NCI-H524 treated with DMSO at 0.1 percent for 48 hours (cell line): ENCODE results near the gene CDH12.
"Not testable (repeated sequence)": the region's sequence is repeated elsewhere in the genome, so short reads cannot be mapped to it uniquely, and the experiment has no call there.

Experiments used
- DNase-seq: peaks from one replicate; lab custom pipeline; 2025; lab: John Stamatoyannopoulos, UW

CDH12 gene

DNA sequence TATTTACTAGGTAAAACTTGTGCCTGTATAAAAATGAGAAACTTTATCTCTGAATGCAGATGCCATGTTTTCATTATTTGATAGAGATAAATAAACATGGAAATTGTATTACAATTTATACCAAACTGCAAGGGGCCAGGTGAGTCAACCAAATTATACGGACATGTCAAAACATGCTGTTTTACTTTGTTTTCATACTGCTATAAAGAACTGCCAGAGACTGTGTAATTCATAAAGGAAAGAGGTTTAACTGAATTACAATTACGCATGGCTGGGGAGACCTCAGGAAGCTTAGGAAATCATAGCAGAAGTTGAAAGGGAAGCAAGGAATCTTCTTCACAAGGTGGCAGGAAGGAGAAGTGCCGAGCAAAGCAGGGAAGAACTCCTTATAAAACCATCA lies 840.3 kb downstream of the CDH12 start:
- not testable (repeated sequence) for DNase-seq

DNA sequence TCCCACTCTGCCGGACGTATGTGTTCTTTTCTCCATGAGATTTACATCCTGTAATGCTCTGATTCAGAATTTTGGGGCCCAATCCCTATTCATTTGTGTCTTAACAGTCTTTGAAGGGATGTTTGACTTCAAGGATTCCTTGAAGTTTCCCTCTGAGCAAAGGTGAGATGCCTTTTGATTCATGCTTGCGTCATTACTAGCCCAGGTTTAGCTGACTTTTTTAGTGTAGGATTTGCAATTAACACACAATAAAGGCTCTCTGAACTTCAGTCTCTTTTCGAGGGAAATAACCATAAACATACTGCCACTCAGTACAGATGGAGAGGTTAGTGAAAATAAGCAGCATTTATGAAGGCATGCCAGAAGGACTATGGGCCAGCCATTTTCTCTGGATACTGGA lies 842.3 kb downstream of the CDH12 start:
- DNase-seq: not testable (repeated sequence)

DNA sequence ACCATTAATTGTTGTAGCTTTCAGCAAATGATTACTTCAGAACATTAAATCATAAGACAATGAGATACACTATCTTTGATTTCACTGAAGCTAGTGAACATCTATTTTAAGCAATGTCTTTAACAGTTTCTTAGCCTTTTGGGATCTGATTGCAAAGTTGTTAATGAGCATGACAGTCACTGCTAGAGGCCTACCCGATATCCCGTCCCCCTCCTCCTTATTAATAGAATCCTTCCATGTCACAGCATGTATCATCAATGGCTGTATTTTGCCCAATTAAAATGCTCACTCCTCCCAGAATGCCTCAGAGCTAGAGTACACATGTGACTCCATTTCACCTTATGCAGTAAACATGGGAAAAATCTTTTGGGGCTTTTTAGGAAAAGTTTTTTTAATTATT lies 852.0 kb downstream of the CDH12 start:
- not testable (repeated sequence) for DNase-seq

DNA sequence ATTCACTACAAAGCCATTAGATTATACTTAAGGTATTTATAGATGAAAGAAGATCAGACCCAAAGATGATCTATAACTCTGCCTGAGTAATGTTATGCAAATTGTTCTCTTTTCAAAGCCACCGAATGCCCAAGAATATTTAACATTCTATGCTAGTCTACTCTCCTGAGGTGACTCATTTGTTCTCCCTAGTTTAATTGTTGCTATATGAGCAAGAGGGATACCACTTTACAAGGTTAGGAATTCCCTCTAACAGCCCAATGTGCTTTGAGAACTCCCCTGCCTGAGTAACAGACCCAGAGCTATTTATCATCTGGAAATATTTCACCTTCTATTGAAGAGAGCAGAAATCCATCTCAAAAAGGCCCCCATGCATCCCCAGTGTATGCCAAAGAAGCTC lies 867.3 kb downstream of the CDH12 start:
- not testable (repeated sequence) for DNase-seq

DNA sequence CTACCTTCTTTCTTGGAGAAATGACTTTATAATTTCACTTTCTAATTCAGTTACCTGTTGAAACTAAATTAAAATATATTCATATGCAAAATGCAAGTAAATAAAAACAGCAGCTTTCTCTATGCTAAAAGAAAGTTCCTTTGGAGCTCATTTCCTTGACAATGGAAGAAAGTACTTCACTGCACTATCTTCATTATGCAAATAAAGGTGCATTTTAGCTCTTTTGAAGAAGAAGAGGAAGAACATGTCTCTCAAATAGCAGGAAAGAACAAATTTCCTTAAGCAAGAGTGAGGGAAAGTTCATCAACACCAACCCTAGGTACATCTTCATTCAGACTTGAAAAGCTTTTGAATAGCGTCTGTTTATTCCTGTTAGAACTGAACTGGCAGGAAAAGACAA lies 901.6 kb downstream of the CDH12 start:
- not testable (repeated sequence) for DNase-seq

DNA sequence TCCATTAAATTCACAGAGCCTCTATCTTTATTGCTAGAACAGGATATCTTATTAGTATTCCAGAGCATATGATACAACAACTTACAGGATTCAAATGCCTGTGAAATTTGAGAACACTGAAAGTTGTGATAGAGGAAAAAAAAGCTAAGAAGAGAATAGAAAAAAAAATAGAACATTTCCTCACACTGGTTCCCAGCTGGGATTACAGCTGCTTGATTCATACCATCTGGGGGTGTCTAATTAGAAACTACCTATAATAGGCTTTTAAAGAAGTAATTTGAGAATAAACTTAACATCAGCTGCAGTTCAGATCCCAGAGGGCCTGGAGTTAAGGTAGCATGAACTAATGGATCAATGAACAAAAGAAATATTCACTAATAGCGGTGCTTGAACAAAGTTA lies 922.0 kb downstream of the CDH12 start:
- DNase-seq: peak; percentile 98

DNA sequence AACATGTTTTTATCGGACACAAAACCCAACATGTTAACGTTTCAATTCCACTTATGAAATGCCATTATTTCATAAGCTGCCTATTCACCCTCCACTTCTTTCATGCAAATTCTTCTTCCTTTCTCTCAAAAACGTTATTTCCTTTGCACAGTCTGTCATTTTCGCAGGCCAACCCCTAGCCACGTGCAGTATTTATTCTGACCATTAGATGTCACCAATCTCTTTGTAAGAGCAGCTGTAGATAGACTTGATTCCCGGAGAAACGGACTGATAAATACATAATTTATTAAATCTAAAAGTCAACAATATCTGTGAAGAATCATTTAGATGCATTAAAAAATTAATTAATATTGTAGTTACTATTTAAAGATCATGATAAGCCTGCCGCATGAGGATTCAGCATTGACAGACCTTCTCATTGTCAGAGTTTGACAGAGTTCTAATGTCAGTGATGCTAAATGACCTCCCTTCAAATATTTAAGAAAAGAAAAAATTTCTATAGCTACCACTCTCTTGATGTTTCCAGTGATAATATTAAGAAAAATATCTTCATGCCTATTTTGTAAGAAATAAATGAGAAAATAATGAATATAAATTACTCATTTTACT lies 933.6 kb downstream of the CDH12 start:
- peak; percentile 46 for DNase-seq

DNA sequence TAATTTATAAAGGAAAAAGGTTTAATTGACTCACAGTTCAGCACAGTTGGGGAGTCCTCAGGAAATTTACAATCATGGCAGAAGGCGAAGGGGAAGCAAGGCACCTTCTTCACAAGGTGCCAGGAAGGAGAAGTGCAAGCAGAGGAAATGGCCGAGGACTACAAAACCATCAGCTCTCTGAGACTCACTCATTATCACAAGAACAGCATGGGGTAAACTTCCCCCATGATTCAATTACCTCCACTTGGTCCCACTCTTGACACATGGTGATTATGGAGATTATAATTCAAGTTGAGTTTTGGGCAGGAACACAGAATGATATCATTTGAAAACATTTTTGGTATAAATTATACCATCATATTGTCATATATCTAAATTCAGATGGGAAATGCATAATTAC lies 934.7 kb downstream of the CDH12 start:
- DNase-seq: peak; percentile 21

DNA sequence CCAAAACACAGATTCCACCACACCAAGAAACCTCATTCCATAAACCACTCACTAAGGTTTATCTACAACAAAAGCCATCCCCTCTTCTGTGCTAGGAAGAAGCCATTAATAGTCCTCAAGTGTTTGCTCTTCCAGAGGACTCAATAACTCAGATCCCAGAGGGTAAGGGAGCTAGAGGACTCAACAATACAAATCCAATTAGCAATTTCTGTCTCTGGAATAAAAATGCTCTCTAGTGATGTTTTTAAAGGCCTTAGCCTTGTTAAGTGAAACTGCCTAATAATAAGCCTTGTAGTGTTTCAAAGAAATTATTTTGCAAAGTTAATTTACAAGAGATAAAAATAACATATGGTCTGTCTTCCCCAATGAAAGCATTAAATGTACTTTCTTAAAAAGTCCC lies 942.4 kb downstream of the CDH12 start:
- no peak for DNase-seq

DNA sequence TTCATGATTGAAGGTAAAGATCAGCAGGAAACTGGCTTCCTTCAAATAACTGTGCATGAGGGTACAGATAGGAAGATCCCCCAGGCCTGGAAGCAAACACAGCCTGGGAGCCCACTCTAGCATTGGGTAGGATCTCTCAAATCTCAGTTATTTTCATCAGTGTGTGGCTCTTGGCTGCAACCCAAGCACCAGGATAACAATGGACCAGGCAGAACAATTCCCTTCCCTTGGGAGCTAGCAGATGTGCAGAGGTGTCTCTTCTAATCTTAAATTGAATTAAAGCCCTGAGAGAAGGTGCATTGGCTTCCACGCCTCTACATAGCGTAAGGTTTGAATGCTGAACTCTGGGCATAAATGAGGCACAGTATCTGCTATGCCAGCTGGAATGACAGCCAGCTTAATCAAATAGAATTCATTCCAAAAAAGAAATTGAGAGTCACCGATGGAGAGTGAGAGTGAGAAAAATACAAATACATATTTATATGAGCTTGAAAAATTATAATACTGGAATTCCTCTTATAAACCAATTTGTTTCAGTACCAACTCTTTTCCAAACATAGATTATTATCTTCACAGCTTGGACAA lies 957.3 kb downstream of the CDH12 start:
- no peak for DNase-seq

DNA sequence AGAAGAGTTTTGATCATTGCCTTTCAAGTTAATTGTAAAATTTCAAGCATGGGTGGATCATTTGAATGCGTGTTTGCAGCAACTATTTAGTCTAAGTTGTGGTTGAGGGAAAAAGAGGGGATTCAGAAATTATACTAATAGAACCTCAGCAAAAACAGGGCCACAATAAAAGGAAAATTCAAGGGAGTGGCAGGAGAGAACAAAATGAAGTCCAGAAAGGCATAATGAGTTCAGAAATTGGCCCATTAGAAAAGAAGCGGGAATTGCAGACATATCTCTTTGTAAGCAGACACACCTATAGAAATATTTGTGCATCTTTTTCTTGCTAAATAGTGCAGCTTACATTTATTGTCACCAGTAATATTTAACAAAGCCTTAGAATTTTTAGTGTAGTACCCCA lies 960.0 kb downstream of the CDH12 start:
- DNase-seq: no peak

DNA sequence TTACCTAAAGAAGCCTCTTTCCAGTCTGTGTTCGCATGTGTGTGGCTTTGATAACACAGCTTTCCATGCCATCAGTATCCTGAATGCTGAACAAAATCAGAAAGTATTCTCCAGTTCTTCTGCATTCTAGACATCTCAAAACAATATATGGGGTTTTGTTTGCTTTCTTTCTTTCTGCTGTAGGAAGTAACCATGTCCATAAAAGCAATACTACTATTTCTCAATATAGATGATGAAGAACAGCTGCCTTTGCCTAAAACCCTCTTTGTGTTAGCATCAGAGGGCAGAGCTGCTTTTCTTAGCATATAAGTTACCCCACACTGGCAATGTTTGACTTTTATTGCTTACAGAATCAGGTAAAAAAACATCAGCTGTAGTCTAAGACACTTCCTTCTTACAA lies 963.6 kb downstream of the CDH12 start:
- no peak for DNase-seq

DNA sequence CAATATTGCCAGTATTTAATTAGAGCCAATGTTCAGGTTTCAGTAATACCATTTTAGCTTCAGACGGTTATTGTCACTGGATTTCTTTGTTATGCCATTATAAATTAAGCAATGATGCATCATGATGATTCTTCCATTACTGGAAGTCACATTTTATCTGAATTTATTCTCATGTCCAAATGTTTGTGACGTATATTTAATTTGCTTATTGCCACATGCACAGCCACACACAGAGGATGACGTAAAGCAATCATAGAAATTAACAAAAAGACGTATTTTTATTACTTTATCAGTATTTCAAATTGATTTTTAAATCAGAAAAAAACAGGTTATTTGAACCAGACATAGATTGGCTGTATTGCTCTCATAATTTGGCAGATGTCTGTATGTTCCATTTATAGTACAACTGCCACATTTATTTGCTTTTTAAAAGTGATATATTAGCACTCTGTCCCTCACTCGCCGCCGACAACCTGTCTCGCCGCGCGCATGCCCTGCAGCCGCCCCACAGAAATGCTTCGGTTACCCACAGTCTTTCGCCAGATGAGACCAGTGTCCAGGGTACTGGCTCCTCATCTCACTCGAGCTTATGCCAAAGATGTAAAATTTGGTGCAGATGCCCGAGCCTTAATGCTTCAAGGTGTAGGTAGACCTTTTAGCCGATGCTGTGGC lies 970.9 kb downstream of the CDH12 start:
- DNase-seq: no peak

DNA sequence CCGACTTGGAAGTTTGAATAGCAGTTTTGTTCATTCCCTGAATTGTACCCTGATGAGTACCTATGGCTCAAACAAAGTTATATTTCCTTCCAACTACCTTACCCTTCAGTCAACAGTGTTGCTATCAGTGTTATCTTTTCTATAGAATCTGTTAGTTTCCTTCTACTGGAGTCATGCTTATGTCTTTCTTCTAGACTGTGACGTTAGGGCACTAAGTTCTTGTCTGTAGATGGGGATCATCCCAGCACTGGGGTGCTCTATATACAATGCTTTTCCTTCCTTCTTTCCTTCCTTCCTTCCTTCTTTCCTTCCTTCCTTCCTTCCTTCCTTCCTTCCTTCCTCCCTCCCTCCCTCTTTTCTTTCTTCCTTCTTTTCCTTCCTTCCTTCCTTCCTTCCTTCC lies 973.0 kb downstream of the CDH12 start:
- no peak for DNase-seq

DNA sequence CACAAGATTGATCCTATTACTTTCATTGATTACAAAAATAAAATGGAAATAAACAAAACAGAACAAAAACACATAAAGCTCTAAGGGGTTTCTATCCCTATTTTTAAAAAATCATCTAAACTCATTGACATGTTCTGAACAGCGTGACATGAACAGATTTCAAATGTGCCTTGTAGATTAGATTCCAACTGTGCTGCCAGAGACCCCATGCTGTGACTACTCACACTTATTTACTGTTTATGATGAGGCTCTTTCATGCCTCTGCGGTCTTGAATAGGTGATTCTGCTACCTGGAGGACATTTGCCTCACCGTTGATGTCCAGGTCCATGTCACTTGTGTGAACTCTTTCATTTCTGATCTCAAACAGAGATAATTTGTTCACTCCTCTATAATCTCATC lies 990.2 kb downstream of the CDH12 start:
- no peak for DNase-seq

DNA sequence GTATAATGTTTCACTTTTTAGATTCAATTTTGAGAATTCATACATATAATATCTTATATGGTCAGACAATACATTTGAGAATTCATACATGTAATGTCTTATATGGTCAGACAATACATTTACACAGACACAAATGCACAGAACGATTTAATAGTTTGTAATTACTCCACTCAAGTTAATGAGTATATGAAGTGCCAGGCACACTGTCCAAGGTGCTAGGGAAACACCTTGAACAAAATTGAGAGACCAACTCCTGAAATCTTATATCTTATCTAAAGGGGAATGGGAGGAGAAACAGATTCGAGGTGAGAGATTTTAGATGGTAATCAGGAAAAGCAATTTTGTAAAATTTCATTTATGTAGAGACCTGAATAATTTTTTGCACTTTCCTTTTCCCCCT lies 994.7 kb downstream of the CDH12 start:
- no peak for DNase-seq

DNA sequence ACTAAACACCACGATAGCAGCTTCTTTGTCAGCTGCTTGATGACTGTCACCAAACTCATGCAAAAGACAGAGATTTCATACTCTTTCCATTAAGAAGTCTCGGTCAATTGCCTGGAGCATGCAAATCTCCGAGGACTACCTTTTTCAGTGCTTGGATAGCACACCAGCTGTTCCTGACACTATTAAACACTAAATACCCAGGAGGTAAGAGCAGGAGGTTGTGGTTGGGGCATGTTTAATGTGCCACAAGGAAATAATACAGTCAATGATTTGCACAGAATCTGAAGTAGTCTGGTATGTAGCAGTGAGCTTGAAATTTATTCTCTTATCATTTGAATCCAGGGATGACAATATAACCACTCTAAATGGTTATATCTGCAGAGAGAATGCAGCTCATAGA lies 996.2 kb downstream of the CDH12 start:
- peak; percentile 45 for DNase-seq

DNA sequence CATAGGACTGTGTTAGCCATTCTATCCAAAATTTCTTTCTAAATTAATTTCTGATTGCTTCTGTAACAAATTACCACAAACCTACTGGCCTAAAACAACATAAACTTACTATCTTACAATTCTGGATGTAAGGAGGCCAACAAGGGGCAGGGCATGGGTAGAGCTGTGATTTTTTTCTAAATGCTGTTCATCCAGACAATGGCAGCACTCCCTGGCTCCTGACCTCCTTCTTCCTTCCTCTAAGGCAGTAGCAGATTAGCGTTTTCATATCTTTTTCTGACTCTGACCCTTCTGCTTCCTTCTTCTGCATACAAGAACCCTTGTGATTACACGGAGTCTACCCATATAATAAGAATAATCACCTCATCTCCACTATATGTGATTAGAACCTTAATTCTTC lies 1005.8 kb downstream of the CDH12 start:
- no peak for DNase-seq

DNA sequence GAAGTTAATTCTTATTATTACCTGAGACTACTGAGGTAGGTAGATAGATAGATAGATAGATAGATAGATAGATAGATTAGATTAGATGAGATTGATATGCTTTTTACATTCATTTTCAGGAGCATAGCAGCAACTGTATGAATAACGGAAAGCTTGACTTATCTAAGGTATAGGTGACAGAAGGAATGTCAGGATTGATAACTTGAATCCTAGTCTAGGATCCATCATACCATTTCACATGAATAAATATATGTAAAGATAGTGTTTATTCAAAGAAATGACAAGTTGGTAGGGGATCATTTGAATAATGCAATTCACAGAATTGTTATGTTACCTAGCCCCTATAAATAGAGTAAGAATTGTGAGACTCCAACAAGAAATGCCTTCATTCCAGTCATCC lies 1008.2 kb downstream of the CDH12 start:
- DNase-seq: no peak

DNA sequence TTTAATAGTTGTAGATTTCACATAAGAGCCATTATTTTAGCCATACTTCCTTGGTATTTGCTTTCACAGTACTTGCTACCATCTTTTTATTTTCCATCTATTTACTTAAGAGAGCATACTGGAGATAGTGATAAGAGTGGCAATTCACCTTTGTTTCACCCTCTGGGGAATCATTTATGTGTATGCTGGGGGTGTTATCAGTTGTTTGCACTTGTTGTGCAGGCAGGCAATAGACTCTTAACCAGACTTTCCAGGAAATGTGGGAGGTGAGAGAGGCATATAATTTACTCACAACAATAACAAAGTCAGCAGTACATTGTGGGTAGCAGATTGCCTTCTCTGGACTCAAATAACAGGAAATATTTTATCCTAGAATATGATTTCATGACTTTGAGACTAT lies 1018.3 kb downstream of the CDH12 start:
- no peak for DNase-seq

DNA sequence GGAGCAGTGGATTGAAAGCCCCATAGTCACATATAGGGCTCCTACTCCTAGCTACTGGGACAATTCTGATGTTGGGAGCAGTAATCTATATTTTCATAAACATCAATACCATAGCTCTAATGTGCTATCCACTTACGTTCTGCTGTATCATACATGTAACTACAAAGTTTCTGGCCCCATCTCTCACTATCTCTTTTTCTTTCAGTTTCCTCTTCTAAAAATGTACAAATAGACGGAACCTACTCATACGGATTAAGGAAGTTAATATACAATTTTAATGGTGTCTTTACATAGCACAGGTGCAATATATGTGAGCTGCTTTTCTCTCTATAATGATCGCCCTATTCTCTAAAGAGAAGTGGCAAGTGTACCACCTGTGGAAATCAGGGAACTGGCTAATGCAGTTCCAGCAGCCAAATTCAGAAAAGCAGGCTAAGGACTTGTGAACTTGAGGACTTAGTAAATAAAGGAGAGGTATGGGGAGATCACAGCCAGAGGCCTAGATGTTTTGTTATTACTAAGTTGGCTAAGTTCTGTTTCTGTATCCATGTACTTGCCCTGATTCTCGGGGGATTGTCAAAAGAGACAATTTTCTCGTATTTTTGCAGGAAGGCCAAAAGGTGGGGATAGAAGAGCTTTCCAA lies 1021.9 kb downstream of the CDH12 start:
- no peak for DNase-seq

DNA sequence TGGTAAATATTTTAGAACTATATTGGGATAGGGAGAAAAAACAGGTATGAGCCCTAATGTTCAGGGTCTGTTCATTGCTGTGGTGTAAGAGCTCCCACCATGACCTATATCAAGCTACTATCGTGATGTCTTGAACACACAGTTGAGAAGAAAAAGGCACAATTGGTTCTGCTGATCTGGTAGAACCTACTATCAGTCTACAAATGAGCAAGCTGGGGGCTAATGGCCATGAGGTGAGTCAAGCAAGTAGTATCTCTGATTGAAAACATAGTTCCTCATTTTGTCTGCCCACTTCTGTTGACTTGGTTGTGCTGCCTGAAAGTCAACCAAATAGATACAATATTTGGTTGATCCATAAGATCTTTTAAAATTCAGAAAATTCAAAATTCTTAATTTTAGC lies 1026.3 kb downstream of the CDH12 start:
- DNase-seq: no peak

DNA sequence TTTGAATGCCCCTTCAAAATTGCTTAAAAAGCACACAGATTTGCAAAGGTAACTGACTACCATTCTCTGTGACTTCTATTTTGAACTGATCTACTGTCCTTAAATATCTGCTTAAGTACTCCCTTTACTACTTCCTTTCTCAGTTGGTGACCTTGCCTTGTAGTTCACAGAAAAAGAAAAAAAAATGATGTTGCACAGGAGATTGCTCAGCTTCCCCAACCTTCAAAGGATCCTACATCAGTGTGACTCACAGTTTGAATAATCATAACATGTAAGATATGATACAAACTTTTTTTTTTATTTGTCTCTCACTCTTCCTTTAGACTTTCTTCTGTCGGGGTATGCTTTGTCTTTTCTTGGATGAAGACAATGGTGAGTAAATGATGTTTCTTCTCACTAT lies 1029.6 kb downstream of the CDH12 start:
- DNase-seq: no peak
